Measurements from ENCODE around the gene LSR.

The LSR gene

GRCh38 chr19:35248310-35249145, at the start of gene LSR:
LSR (plus strand) TSS chr19:35249002; CDS start chr19:35249023, 21 bp downstream.
- DNase-seq (ENCODE audit: low spot score): peak; percentile 85

- DNase-seq (ENCODE audit: low spot score): no peak
Measured at GRCh38 chr19:35199481-35199880, 49.3 kb upstream of the LSR start.

- no peak for DNase-seq (ENCODE audit: low spot score)
Measured at GRCh38 chr19:35202722-35203688, 45.8 kb upstream of the LSR start.

GRCh38 chr19:35204799-35205732, 43.7 kb upstream of the LSR start:
- no peak for DNase-seq (ENCODE audit: low spot score)

- no peak for DNase-seq (ENCODE audit: low spot score)
Measured at GRCh38 chr19:35205733-35206323, 43.0 kb upstream of the LSR start.

GRCh38 chr19:35206379-35206778, 42.4 kb upstream of the LSR start:
- no peak for DNase-seq (ENCODE audit: low spot score)

- DNase-seq (ENCODE audit: low spot score): no peak
Measured at GRCh38 chr19:35206855-35207254, 41.9 kb upstream of the LSR start.

- DNase-seq (ENCODE audit: low spot score): no peak
Measured at GRCh38 chr19:35207391-35207871, 41.4 kb upstream of the LSR start.

- DNase-seq (ENCODE audit: low spot score): no peak
Measured at GRCh38 chr19:35208121-35208520, 40.7 kb upstream of the LSR start.

GRCh38 chr19:35209646-35210045, 39.2 kb upstream of the LSR start:
- DNase-seq (ENCODE audit: low spot score): no peak

- DNase-seq (ENCODE audit: low spot score): no peak
Measured at GRCh38 chr19:35211545-35212230, 37.1 kb upstream of the LSR start.

- DNase-seq (ENCODE audit: low spot score): no peak
Measured at GRCh38 chr19:35212241-35212640, 36.6 kb upstream of the LSR start.

GRCh38 chr19:35213663-35214632, 34.9 kb upstream of the LSR start:
- DNase-seq (ENCODE audit: low spot score): peak; percentile 75

GRCh38 chr19:35214766-35215422, 33.9 kb upstream of the LSR start:
- DNase-seq (ENCODE audit: low spot score): no peak

GRCh38 chr19:35216016-35216832, 32.6 kb upstream of the LSR start:
- peak; percentile 22 for DNase-seq (ENCODE audit: low spot score)

- no peak for DNase-seq (ENCODE audit: low spot score)
Measured at GRCh38 chr19:35216833-35217648, 31.8 kb upstream of the LSR start.

GRCh38 chr19:35217649-35217990, 31.2 kb upstream of the LSR start:
- no peak for DNase-seq (ENCODE audit: low spot score)

Data from RKO (cell line).